Measurements from ENCODE around the gene HOXB7. TPM values are rescaled to one million over a fixed set of nuclear protein-coding genes. Genes with fewer than 3 reads are reported as not detected.

HOXB7 gene
- 0.31 TPM for polyA plus RNA-seq (2013, experiment 1 of 2; ENCODE audit: insufficient read length)
- 0.18 TPM for polyA plus RNA-seq (2013, experiment 2 of 2; ENCODE audit: insufficient read length)

GRCh38 chr17:48610282-48611211 is at the start of gene HOXB7:
HOXB7 (minus strand) TSS chr17:48611017; CDS start chr17:48610918, 99 bp downstream.
- DNase-seq, result no peak

DNA sequence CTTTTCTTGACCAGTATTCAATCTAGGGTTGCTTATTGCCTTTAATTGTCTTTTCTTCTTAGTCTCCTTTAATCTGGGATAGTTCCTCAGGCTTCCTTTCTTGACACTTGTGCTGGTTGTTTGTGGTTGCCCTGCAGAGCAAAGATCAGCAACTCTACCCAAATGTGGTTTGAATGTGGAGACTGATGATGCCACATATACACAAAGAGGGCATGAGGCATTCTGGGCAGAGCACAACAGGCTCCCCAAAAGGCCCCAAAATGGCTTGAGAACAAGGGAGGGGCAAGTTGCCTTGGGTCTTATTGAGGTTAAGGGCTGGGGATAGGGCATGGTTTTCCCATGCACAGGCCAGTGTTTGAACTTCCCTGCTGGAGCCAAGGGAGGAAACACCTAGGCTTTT is 45.1 kb upstream of the HOXB7 start:
- no peak for DNase-seq

GRCh38 chr17:48649741-48650140 is 38.9 kb upstream of the HOXB7 start:
- DNase-seq, result no peak

- DNase-seq, result no peak
Observed at GRCh38 chr17:48647963-48648245, 37.1 kb upstream of the HOXB7 start.

DNA sequence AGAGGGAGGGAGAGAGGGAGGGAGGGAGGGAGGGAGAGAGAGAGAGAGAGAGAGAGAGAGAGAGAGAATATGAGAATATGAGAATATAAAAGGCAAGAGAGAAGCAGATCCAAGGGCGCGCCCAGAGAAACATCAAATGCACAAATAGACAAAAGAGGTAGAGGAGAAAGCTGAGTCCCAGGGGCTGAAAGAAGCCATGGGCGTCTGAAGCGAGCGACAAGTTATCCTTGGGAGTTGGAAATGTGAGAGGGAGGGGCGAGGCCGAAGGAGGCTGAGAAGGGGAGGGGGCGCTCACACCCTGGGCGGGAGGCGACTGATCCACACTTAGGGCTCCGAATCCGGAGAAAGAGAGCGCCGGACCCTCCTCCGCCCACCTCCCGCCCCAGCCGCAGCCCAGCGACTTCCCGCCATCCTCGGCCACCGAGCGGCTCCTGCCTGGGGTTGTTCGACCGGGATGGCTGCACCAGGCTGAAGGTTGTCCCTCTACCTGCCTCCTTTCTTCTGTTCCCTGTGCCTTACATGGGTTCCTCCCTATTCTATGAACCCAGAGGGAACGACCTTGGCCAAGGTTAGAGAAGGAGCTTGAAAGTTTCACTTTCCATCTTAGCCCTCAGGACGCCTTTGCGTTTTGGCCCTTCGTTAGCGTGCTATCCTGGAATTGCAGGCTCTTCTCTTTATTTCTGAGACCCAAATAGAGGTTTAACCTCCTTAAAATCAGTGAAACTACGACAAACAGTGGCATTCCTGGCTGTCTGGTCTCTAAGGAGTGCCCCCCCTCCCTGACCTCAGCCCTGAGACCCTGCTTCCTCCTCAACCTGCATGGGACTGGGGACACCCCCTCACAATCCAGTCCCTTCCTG is 36.5 kb upstream of the HOXB7 start:
- DNase-seq, result no peak

- DNase-seq, result no peak
Observed at GRCh38 chr17:48646183-48647102, 35.6 kb upstream of the HOXB7 start.

- DNase-seq, result no peak
Observed at GRCh38 chr17:48645639-48646182, 34.9 kb upstream of the HOXB7 start.

DNA sequence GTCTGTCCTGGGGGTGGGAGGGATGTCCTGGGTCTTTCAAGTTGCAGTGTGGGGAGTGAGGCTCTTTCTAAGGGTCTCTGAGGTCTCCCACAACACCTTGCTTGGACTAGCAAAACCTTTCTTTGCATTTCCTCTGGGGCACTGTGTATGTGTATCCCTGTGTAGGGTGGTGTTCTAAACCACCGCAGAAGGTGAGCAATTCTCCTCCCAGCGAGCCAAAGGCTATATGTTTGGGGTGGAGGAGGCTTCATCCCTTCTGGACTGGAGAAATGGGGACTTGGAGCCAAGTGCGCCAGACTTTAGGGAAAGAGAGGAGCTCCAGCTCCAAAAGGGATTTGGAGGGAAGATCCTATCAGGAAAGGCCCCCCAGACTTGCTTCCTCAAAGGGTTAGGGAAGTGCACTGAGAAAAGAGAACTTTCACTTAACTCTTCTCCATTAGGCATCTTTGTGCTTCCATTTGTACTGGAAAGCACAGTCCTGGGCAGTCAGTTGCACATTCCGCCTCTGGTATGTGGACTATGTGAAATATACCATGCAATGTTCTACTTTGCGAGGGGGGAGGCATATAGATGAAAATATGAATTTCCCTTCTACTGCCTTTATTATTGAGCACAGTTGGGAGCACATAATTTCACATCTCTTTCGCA is 34.2 kb upstream of the HOXB7 start:
- no peak for DNase-seq

DNA sequence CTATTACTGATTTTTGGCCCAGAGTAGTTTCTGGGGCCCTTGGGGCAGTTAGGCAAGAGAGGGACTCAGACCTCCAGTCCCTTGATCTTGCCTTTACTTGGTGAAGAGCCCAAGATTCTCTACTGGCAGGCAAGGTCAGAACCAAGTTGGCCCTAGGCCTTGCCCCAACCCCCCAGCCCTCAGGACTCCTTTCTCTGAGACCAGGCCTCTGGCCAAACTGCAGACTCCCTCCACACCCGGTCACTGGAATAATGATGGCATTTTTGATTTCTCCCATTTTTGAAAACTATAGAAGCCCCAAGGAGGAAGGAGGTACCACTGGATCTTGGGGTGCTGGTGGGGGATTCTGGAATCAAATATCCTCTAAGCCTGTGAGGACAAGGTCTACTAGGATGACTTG is 33.3 kb upstream of the HOXB7 start:
- DNase-seq, result no peak

DNA sequence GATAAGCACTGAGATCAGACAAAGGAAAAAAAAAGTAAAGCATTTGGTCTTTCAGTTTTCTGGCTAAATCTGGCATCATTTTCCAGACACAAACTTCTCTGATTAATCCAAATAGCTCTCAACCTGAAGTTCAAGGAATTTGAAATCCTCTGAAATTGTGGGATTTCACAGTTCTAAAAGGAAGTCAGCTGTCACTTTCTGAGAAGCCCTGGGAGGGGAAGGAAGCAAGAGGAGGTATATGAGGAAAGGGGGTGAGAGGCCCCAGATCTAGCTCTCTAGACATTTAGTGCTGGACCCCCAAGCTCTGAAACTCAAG is 32.8 kb upstream of the HOXB7 start:
- no peak for DNase-seq

DNA sequence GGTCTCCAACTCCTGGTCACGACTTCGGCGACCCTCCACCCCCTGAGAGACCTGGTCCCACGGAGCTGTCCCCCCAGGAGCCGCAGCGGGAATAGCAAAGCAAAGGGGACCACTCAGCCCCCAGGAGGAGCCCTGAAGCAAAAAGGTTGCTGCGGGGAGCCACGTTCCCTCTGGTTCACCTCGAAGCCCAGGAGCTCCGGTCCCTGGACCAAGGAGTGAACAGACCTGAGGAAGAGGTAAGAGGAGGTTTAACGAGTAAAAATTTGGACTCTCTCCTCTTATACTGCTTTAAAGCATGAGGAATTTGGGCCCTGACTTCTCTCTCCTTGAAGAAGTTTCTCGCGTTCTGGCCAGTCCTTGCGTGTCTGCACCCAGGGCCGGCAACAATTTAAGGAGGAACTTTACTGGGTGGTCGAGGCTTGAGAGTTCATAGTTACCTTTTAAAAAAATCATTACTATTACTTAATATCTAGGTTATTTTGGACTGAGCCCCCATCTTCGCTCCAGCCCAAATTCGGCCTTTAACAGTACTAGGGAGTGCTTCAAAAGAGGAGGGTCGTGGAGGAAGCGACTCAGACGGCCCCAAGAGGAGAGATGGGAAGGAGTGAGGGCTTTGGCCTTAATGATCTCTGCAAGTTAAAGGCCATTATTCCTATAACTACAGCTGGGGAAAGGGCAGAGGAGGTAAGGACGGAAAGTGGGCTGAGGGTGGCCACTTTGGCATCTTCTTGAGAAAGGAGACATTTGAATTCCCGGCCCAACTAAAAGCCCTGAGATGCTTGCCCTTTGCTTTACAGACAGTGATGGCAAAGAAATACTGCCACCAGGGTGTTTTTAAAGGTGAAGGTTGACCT is 32.3 kb upstream of the HOXB7 start:
- DNase-seq, result no peak

DNA sequence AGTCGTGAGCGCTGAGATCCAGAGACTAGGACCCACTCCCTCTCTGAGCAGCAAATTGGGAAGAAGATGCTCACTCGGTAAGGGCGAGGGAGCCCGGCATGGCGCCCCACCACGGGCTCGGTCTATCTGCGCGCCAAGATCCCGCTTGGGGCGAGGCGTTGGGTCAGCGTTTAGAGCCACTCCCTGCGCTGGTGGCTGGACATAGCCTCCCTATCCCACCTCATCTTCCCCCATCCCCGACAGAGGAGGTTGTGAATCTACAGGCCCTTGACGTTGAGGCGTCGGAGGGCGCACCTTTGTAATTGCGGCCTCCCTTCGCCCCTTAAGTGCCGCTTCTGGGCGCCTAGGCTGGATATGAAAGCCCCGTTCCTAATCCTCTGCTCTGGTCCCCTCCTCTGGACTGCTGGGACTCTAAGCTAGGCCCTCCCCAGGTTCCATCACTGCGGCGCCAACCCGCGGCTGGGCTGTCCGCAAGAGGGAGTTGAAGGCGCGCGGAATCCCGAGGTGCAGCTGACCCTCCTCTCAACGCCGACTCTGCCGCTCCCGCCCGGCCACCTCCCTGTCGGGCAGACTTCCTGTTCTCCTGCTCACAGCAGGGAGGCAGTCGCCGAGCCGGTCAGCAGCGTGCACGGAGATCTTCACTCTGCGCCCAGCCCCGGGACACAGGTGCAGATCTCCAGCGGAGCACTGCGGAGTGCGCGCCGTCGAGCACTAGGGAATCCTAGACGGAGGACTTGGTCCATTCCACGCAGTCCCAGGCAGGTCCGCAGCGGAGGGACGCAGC is 31.4 kb upstream of the HOXB7 start:
- no peak for DNase-seq

- DNase-seq, result no peak
Observed at GRCh38 chr17:48641541-48642058, 30.8 kb upstream of the HOXB7 start.

- no peak for DNase-seq
Observed at GRCh38 chr17:48640858-48641180, 30.0 kb upstream of the HOXB7 start.

GRCh38 chr17:48639982-48640857 is 29.4 kb upstream of the HOXB7 start:
- DNase-seq, result no peak

DNA sequence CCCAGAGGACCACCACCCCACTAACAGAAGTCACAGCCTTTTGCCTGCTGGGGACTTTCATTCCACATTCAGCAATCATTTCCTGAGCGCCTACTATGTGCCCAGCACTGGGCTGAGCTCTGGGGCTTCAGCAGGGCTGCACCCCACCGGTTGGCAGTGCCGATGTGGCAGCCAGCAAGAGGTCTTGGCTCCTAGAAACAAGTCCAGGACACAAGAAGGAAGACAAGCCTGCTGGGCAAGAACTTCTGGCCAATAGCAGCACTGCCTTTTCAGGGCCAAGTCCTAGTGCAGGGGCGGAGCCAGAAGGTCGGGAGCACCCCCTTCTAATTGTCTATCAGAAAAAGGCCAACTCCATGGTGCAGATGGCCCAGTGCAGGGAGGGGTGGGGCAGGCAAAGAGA is 28.3 kb upstream of the HOXB7 start:
- DNase-seq, result no peak

GRCh38 chr17:48637323-48638260 is 26.8 kb upstream of the HOXB7 start:
- peak; percentile 86 for DNase-seq
